Endothelial cell of umbilical vein (primary cell): ENCODE measurements around the gene TNFSF9. TPM values are rescaled to one million over a fixed set of nuclear protein-coding genes. Genes with fewer than 3 reads are reported as not detected.

Experiments used
- BruUV-seq: library from RNA; stranded (reverse); fragments of 400-500 nt; replicated peaks from 2 replicates; lab custom pipeline; 2021; lab: Mats Ljungman, UMichigan
- CTCF ChIA-PET: fragments of 300-600, 350-600 bp; sonication (Branson Sonifier 250); formaldehyde crosslinking; loops from one replicate; lab custom pipeline; 2021; ENCODE audit warnings: antibody characterized with exemption, inconsistent platforms; lab: Charles Lee
- POLR2A ChIA-PET: fragments of 300-600, 350-600 bp; sonication (Branson Sonifier 250); formaldehyde crosslinking; loops from one replicate; lab custom pipeline; 2021; ENCODE audit warnings: antibody characterized with exemption, inconsistent platforms; lab: Charles Lee
- DNase-seq: peaks from one replicate; pipeline ENCODE4 v3.0.0-alpha.2; 2011; ENCODE audit warnings: low read depth, low spot score
- FAIRE-seq: peaks from 2 replicates; lab custom pipeline; 2011; peaks lifted over from hg19 to GRCh38; lab: Jason Lieb, UNC
- H2AFZ ChIP-seq: 2 replicates; pipeline ENCODE4 v1.6.0; 2012; ENCODE audit warnings: low read depth, low read length, control low read depth, inconsistent platforms
- H3K27ac ChIP-seq: 2 replicates; pipeline ENCODE4 v1.5.1; 2011; ENCODE audit warnings: low read depth, mild to moderate bottlenecking, control low read depth, low read length, moderate library complexity; ENCODE audit not compliant: insufficient read depth
- H3K27me3 ChIP-seq, 2 experiments: 2 replicates each; pipeline versions ENCODE4 v1.6.0 to v1.6.1; 2011; ENCODE audit warnings: low read length in 2 of 2, mixed read lengths in 1 of 2; ENCODE audit not compliant: control insufficient read depth in 2 of 2, insufficient read depth in 2 of 2
- H3K36me3 ChIP-seq, 2 experiments: 2 replicates in 1 of 2; 3 replicates in 1 of 2; pipeline ENCODE4 v1.5.1; 2011; ENCODE audit warnings: low read length in 2 of 2, mild to moderate bottlenecking in 1 of 2, moderate library complexity in 1 of 2; ENCODE audit not compliant: control insufficient read depth in 2 of 2, insufficient read depth in 2 of 2; ENCODE audit errors: extremely low read depth in 1 of 2
- H3K4me1 ChIP-seq: 3 replicates; pipeline ENCODE4 v1.5.1; 2011; ENCODE audit warnings: mild to moderate bottlenecking, low read length; ENCODE audit not compliant: control insufficient read depth, insufficient read depth; ENCODE audit errors: extremely low read depth
- H3K4me2 ChIP-seq: 2 replicates; pipeline ENCODE4 v1.6.1; 2011; ENCODE audit warnings: low read length, control low read depth, mixed read lengths; ENCODE audit not compliant: insufficient read depth
- H3K4me3 ChIP-seq, 3 experiments: fragments of 200-600 bp in 1 of 3; sonication (generic), shearing (Covaris generic) in 1 of 3; replicated peaks in 1 of 3; 2 replicates each; pipeline ENCODE4 v1.5.1; 2011 to 2016; ENCODE audit warnings: control low read depth in 3 of 3, low read length in 3 of 3, mild to moderate bottlenecking in 2 of 3, inconsistent platforms in 1 of 3, low read depth in 1 of 3, moderate library complexity in 1 of 3; ENCODE audit not compliant: insufficient read depth in 1 of 3
- H3K79me2 ChIP-seq: 2 replicates; pipeline ENCODE4 v1.6.0; 2012; ENCODE audit warnings: low read length, inconsistent platforms; ENCODE audit not compliant: control insufficient read depth, insufficient read depth
- H3K9ac ChIP-seq: replicated peaks from 2 replicates; pipeline ENCODE3; 2011; ENCODE audit warnings: low read length, control low read depth; ENCODE audit not compliant: insufficient read depth; ENCODE audit errors: extremely low read depth
- H3K9me1 ChIP-seq: replicated peaks from 3 replicates; pipeline ENCODE4 v1.6.0; 2011; ENCODE audit warnings: mild to moderate bottlenecking, low read length; ENCODE audit not compliant: control insufficient read depth, insufficient read depth; ENCODE audit errors: extremely low read depth
- H3K9me3 ChIP-seq: replicated peaks from 2 replicates; pipeline ENCODE4 v1.5.1; 2012; ENCODE audit warnings: low read length, inconsistent platforms; ENCODE audit not compliant: control insufficient read depth, insufficient read depth
- H4K20me1 ChIP-seq: replicated peaks from 2 replicates; pipeline ENCODE3; 2011; ENCODE audit warnings: mild to moderate bottlenecking, low read length; ENCODE audit not compliant: control insufficient read depth, insufficient read depth; ENCODE audit errors: extremely low read depth
- CTCF ChIP-seq, 2 donors: IDR thresholded peaks; 1 replicate in 1 of 2; 2 replicates in 1 of 2; pipeline ENCODE4 v1.5.1; 2011; ENCODE audit warnings: low read length in 2 of 2, mild to moderate bottlenecking in 2 of 2, moderate library complexity in 2 of 2, control low read depth in 1 of 2, inconsistent platforms in 1 of 2, low read depth in 1 of 2; ENCODE audit not compliant: insufficient read depth in 1 of 2; ENCODE audit errors: extremely low read depth in 1 of 2
- EZH2 ChIP-seq: IDR thresholded peaks from 2 replicates; pipeline ENCODE4 v1.6.1; 2012; ENCODE audit warnings: borderline replicate concordance, low read depth, mild to moderate bottlenecking, moderate library complexity, low read length, inconsistent platforms; ENCODE audit not compliant: severe bottlenecking
- FOS ChIP-seq: IDR thresholded peaks from 2 replicates; pipeline ENCODE4 v1.6.1; 2011; ENCODE audit warnings: mild to moderate bottlenecking, low read length, moderate library complexity, borderline replicate concordance; ENCODE audit not compliant: insufficient read depth
- GATA2 ChIP-seq: IDR thresholded peaks from 2 replicates; pipeline ENCODE4 v1.7.0; 2011; ENCODE audit warnings: low read depth, mild to moderate bottlenecking, moderate library complexity, mixed read lengths, low read length; ENCODE audit not compliant: insufficient read length, insufficient read depth
- JUN ChIP-seq: IDR thresholded peaks from 2 replicates; pipeline ENCODE4 v1.6.1; 2011; ENCODE audit warnings: borderline replicate concordance, low read depth; ENCODE audit not compliant: insufficient read length, insufficient read depth
- MYC ChIP-seq: IDR thresholded peaks from one replicate; pipeline ENCODE4 v1.6.1; 2011; ENCODE audit warnings: mild to moderate bottlenecking, low read depth, low read length
- POLR2A ChIP-seq: IDR thresholded peaks from 2 replicates; pipeline ENCODE4 v1.6.1; 2012; ENCODE audit warnings: low read depth, mild to moderate bottlenecking, control low read depth, low read length
- POLR2AphosphoS5 ChIP-seq: IDR thresholded peaks from 2 replicates; pipeline ENCODE4 v1.6.1; 2012; ENCODE audit warnings: low read depth, mild to moderate bottlenecking, control low read depth, low read length, moderate library complexity; ENCODE audit not compliant: insufficient read depth
- dilution Hi-C: fragments of 300-500 bp; cut with MboI; formaldehyde crosslinking; loops from one replicate; pipeline ENCODE4 v1.15.0; 2019; ENCODE audit warnings: low sequenced_read_pairs; ENCODE audit not compliant: extremely low pct_ligation_motif_present
- intact Hi-C: fragments of 100-400 bp; cut with micrococcal nuclease; formaldehyde crosslinking; loops from one replicate; pipeline ENCODE4 v1.10.0; 2022
- polyA plus RNA-seq, 4 experiments: library from polyadenylated mRNA; depleted of rRNA in 3 of 4; stranded (reverse) in 3 of 4; unstranded in 1 of 4; fragments of >200 nt; gene quantifications; 2 replicates each; pipeline versions ENCODE4 v1.2.1 to v1.2.3, GENCODE V29; 2011 to 2012; ENCODE audit warnings: missing spikeins in 1 of 4
- total RNA-seq: library from RNA; stranded (reverse); gene quantifications from 2 replicates; pipeline ENCODE4 v1.2.3, GENCODE V29; 2021
- TF ChIP-seq, protein P1 (sequence below): IDR thresholded peaks from 2 replicates; pipeline ENCODE4 v1.6.1; 2011; ENCODE audit not compliant: insufficient read depth, insufficient read length

The TNFSF9 gene
- total and polyA plus RNA-seq, 2 donors (not counting 3 experiments of a cell fraction or from before 2014, with no cell fraction given) = 0.52 to 0.53 TPM

DNA sequence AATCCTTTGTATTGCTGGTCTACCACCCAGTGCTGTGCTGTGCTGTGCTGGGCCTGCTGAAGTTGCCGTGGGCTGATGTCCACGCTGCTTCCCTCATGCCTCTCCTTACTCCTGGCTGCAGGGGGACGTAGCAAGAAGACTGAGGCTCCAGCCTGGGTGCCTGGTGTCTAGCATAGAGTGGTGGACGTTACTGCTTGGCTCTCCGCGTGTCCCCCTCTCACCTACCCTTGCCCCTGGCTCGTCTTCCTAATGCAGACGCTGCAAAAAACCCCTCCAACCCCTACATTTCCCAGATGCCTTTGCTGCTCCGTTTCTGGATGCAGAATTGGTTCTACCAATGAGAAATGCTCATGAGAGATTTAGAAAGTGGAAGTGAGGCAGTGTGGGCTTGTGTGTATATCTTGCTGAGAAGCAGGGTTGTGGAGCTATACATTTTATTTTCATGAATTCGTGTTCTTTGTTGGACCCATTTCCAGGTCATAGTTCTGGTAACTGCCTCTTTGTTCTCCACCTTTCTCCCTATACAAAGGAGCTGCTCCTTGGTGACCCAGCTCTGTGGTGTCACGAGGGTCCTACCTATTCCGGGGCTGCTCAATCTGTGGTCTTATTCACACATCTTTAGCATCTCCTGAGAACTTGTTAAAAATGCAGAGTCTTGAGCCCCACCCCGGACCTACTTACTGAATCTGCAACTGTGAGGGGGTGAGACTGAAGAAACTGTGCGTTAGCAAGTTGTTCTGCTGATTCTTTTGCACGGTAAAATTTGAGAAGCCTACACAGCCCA is 41.4 kb upstream of the TNFSF9 start:
- no peak for DNase-seq
- H4K20me1 ChIP-seq = no peaks in the 10 kb centered on the region
- no peak overlapping the region for H3K4me2 ChIP-seq
- dilution Hi-C loops (no loop called here), intact Hi-C loops (loop anchor here (5.0 kb wide), 1 partner anchor 913 kb away; no protein-coding TSS in a partner anchor)
- no peaks in the 10 kb centered on the region for H3K79me2 ChIP-seq
- BruUV-seq = no TSS peak
- H3K4me1 ChIP-seq = no peaks in the 10 kb centered on the region
- CTCF ChIA-PET = interaction anchor here (1.0 kb wide), 1 partner anchor 8 kb away, joined by 3 read pairs; the partner anchor contains the start of gene DENND1C
- no peaks in the 10 kb centered on the region for H3K9me3 ChIP-seq
- TF ChIP-seq MYC (no peak), GATA2 (no peak), FOS (no peak), CTCF (IDR thresholded peaks at IDR 0.05; ENCODE audit: extremely low read depth in 1 of 2, insufficient read depth in 1 of 2, low read depth in 1 of 2, low read length in 2 of 2) (no peak), POLR2A (no peak), JUN (no peak), EZH2 (no peak), POLR2AphosphoS5 (no peak)
- TF ChIP-seq, protein P1, sequence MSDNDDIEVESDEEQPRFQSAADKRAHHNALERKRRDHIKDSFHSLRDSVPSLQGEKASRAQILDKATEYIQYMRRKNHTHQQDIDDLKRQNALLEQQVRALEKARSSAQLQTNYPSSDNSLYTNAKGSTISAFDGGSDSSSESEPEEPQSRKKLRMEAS = no peak
- no peaks in the 10 kb centered on the region for H3K9me1 ChIP-seq
- no peak overlapping the region for H2AFZ ChIP-seq
- no peak overlapping the region for H3K27ac ChIP-seq
- FAIRE-seq = no peak
- no peaks in the 10 kb centered on the region for H3K27me3 ChIP-seq
- POLR2A ChIA-PET = no interaction called here
- no peaks in the 10 kb centered on the region for H3K36me3 ChIP-seq
- H3K4me3 ChIP-seq = no peak overlapping the region
- no peak overlapping the region for H3K9ac ChIP-seq
